Subcutaneous adipose tissue (tissue), 4 donors: Measurements from ENCODE around the gene CAMP. TPM values are rescaled to one million over a fixed set of nuclear protein-coding genes. Genes with fewer than 3 reads are reported as not detected.

Source experiments
- CTCF ChIP-seq: fragments of 450-650 bp; IDR thresholded peaks from one replicate; pipeline ENCODE4 v1.5.1; 2016; ENCODE audit warnings: low read depth, mild to moderate bottlenecking, control low read depth, antibody characterized with exemption, moderate library complexity
- total RNA-seq, 4 donors: library from RNA; depleted of rRNA; stranded (reverse); fragments of >200 nt; gene quantifications; one replicate each; pipeline ENCODE4 v1.1.0, GENCODE V29; 2016

CAMP gene
- total RNA-seq, 4 donors from 2014 or later: 21.4 TPM; not detected in 3

GRCh38 chr3:48186631-48187300 is 36.5 kb upstream of the CAMP start:
- TF ChIP-seq CTCF: no peak

GRCh38 chr3:48187301-48187578 is 36.1 kb upstream of the CAMP start:
- no peak for TF ChIP-seq CTCF

- TF ChIP-seq CTCF: no peak
Observed at GRCh38 chr3:48187579-48188265, 35.6 kb upstream of the CAMP start.

GRCh38 chr3:48188266-48189201 is 34.8 kb upstream of the CAMP start, which contains the start of gene CDC25A:
Gene CDC25A, minus strand, starts transcription at chr3:48188417. Its CDS starts 470 bp downstream, at chr3:48187947.
- no peak for TF ChIP-seq CTCF

- no peak for TF ChIP-seq CTCF
Observed at GRCh38 chr3:48189321-48189720, 34.0 kb upstream of the CAMP start.

- TF ChIP-seq CTCF: no peak
Observed at GRCh38 chr3:48190911-48191310, 32.4 kb upstream of the CAMP start.
